NCI-H524 (cell line): ENCODE data around the gene COL21A1.

ENCODE experiments used
- DNase-seq, 2 experiments: peaks; one replicate each; lab custom pipeline; 2025; lab: John Stamatoyannopoulos, UW

Gene COL21A1

GRCh38 chr6:56245903-56246351 is 1.5 kb downstream of the COL21A1 start:
- DNase-seq: peak in 1 of 2 experiments; percentile 57

GRCh38 chr6:56244528-56245253 is 2.7 kb downstream of the COL21A1 start:
- no peak for DNase-seq

- DNase-seq: no peak
Observed at GRCh38 chr6:56244089-56244488, 3.3 kb downstream of the COL21A1 start.

- DNase-seq: no peak
Observed at GRCh38 chr6:56243518-56244070, 3.8 kb downstream of the COL21A1 start.

- no peak for DNase-seq
Observed at GRCh38 chr6:56242346-56242745, 5.0 kb downstream of the COL21A1 start.

GRCh38 chr6:56241124-56241802 is 6.1 kb downstream of the COL21A1 start:
- no peak for DNase-seq

- no peak for DNase-seq
Observed at GRCh38 chr6:56238352-56238751, 9.0 kb downstream of the COL21A1 start.

- DNase-seq: no peak
Observed at GRCh38 chr6:56235245-56235644, 12.1 kb downstream of the COL21A1 start.

GRCh38 chr6:56232436-56232835 is 14.9 kb downstream of the COL21A1 start:
- no peak for DNase-seq

GRCh38 chr6:56231827-56232226 is 15.6 kb downstream of the COL21A1 start:
- no peak for DNase-seq

- DNase-seq: no peak
Observed at GRCh38 chr6:56230976-56231566, 16.3 kb downstream of the COL21A1 start.

GRCh38 chr6:56227071-56227879 is 20.1 kb downstream of the COL21A1 start:
- DNase-seq: no peak

GRCh38 chr6:56223995-56224394 is 23.4 kb downstream of the COL21A1 start:
- no peak for DNase-seq

- DNase-seq: no peak
Observed at GRCh38 chr6:56222499-56222898, 24.9 kb downstream of the COL21A1 start.

- no peak for DNase-seq
Observed at GRCh38 chr6:56220078-56220477, 27.3 kb downstream of the COL21A1 start.

GRCh38 chr6:56214703-56215101 is 32.7 kb downstream of the COL21A1 start:
- no peak for DNase-seq

GRCh38 chr6:56214041-56214702 is 33.2 kb downstream of the COL21A1 start:
- no peak for DNase-seq

- no peak for DNase-seq
Observed at GRCh38 chr6:56211724-56212123, 35.7 kb downstream of the COL21A1 start.

GRCh38 chr6:56204134-56204533 is 43.2 kb downstream of the COL21A1 start:
- no peak for DNase-seq

GRCh38 chr6:56199956-56200355 is 47.4 kb downstream of the COL21A1 start:
- DNase-seq: no peak

GRCh38 chr6:56193846-56194245 is 53.5 kb downstream of the COL21A1 start:
- DNase-seq: no peak
